ENCODE data around the gene EMP3.
"Not testable (repeated sequence)": the region's sequence is repeated elsewhere in the genome, so short reads cannot be mapped to it uniquely, and the experiment has no call there.

Gene EMP3, protein sequence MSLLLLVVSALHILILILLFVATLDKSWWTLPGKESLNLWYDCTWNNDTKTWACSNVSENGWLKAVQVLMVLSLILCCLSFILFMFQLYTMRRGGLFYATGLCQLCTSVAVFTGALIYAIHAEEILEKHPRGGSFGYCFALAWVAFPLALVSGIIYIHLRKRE

DNA sequence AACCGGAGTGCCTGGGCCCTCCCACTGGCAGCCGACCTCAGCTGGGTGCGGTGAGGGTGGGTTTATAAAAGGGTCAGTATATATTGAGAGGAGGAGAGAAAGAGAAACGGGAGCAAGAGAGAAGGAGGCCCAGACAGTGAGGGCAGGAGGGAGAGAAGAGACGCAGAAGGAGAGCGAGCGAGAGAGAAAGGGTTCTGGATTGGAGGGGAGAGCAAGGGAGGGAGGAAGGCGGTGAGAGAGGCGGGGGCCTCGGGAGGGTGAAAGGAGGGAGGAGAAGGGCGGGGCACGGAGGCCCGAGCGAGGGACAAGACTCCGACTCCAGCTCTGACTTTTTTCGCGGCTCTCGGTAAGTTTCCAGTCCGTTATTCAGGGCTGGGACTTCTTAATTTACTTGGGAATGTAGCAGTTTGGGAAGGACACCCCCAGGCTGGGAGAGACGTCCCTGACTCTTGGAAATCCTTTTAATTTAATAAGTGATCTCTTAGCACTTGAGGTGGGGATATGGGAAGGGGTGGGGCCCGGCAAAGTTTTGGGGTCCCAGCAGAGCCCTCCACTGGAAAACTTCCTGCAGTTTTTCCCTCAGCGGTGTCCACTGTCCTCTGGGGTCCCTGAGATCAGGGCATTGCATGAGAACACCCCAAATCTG, at the start of gene EMP3:
EMP3 (plus strand) TSS at position 288 of the 646 bp plus-strand sequence. CDS start 1,293 bp downstream, outside the sequence.
- no peak for DNase-seq (ENCODE audit: low spot score)

DNA sequence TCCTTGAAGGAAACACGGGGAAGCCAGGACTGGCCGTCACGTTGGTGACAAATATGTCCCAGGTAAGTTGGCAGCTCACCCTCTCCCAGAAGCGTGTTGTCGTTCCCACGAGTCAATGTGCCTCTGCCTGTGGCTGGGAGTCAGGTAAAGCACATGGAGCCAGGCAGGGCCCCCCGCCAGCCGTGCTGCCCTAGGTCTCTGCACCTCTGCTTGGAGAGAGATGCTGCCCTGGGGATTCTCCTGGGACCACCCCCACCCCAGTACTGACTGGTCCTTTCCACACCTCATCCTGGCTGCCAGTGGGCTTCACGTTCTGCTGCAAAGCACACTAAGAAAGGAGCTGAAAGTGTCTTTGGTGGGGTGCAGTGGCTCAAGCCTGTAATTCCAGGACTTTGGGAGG, 45.6 kb upstream of the EMP3 start:
- no peak for DNase-seq (ENCODE audit: low spot score)

DNA sequence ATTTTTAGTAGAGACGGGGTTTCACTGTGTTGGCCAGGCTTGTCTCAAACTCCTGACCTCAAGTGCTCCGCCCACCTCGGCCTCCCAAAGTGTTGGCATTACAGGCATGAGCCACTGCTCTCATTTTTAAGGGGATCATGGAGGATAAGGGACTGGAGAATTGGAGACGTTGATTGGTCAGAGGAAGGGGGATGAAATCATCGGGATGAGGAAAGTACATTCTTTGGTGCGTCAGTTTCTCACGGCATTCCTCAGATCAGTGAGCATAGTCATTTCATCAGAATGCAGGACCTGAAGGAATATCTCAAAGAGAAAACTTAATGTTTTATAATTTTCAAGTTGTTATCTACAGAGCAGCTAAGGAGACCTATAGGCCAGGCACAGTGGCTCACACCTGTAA, 41.4 kb upstream of the EMP3 start:
- no peak for DNase-seq (ENCODE audit: low spot score)

DNA sequence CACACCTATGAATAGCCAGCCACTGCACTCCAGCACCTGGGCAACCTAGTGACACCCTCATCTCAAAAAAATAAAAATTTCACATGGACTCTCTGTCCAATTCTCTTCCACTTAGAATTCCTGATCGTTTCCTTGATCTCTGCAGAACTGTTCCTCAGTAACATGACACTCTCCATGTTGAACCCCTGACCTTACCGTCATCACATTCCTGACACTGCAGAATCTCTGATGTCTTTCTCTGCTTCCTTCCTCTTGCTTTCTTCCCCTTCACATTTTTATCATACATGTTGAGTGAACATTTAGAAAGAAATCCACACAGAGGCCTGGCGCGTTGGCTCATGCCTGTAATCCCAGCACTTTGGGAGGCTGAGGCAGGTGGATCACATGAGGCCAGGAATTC, 40.5 kb upstream of the EMP3 start:
- DNase-seq (ENCODE audit: low spot score) = no peak

DNA sequence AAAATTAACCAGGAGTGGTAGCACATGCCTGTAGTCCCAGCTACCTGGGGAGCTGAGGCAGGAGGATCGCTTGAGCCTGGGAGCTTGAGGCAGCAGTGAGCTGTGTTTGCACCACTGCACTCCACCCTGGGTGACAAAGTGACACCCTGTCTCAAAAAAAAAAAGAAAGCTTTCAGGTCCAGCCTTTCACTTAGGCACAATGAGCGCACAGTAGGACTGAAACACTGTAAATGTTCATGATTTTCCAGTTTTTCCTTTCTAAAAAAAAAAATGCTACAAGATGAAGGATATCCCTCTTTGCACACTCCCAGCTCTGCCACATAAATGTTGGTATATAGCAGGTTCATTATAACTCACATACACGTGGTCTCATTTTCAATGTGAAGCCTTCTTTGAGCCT, 37.6 kb upstream of the EMP3 start:
- DNase-seq (ENCODE audit: low spot score) = no peak

DNA sequence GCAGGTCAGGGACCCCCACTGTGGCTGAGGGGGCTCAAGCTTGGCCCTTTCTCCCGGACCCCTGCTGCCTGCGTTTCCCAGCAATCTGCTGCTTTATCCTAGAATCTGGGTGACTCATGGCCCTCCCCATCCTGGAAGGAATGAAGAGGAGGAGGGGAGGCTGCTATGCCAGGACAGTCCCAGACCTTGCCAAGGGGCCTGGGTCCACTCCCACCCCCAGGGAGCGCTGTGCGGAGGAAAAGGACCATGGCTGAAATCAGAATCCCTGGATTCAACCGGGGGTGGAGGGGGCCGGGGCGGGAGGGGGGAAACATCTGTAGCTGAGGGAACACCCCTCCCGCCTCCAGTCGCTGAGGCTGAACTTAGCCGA, 35.0 kb upstream of the EMP3 start:
- no peak for DNase-seq (ENCODE audit: low spot score)

DNA sequence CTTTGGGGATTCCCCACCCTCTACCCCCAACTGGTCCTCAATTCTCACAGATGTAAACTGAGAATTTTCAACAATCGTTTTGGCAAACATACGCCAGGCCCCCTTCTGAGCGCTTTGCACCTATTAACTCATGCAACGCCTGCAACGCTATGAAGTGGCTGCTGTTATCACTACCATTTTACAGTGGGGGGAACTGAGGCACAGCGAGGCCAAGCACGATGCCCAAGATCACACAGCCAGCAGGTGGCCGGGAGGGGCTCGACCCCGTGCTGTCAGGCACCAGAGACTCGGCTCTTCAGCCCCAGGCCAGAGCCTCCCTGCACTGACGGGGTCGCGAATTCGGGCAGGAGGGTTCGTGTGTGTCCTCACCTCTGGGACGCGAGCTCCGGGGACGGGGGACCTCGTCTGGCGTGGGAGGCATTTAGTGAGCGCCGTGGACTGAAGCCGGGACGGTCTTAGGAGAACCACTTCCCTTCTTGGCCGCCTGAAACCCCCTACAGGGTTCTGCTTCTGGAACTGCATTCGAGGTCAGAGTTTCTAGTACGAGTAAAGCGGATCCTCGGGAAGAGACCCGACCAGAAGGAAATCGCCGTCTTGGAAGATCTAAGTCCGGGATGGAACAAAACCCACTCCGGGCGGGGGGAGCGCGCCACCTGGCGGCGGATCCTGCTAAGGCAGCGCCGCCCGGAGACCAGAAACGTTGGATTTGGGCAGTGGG, 34.4 kb upstream of the EMP3 start:
- peak; percentile 57 for DNase-seq (ENCODE audit: low spot score)

DNA sequence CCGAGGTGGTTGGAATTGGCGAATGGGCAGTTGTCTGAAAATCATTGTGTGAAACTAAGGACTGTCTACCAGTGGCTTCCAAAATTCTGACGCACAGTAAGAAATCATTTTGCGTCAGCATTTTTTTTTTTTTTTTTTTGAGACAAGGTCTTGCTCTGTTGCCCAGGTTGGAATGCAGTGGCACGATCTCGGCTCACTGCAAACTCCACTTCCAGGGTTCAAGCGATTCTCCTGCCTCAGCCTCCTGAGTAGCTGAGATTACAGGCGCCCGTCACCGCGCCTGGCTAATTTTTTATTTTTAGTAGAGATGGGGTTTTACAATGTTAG, 33.9 kb upstream of the EMP3 start:
- not testable (repeated sequence) for DNase-seq (ENCODE audit: low spot score)

DNA sequence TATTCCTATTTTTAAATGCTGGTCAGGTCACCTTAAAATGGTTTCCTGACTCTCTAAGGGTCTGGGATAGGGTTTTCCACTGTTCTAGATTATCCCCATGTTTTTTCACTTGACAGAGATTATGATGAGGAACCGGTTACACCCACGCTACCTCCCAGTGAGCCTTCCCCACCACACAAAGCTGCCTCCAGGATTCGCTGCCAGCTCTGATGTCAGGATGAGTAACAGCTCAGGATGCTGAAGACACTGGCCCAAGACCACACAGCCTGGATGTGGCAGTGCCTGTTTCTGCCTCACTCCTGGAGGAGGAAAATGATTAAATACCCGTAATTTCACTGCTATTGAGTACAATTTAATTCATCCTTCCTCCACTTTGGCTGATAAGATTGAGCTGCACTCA, 32.6 kb upstream of the EMP3 start:
- no peak for DNase-seq (ENCODE audit: low spot score)

DNA sequence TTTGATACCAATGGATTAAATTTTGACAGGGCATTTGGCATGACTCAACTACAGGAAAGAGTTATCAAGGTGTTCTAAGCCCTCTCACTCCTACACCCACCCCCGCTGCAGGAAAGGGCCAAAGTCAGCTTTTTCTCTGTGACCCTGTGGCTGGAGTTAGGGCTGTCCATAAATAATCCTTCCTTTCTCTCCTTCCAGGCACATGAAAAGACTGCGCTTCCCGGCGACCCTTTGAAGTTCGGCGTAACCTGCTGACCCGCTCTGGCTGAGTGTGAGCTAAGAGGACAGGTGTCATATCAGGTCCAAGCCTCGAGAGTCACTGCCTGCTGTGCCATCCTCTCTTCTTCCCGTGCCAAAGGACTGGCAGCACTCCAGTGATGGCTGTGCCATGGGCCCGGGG, 29.9 kb upstream of the EMP3 start:
- DNase-seq (ENCODE audit: low spot score) = no peak

DNA sequence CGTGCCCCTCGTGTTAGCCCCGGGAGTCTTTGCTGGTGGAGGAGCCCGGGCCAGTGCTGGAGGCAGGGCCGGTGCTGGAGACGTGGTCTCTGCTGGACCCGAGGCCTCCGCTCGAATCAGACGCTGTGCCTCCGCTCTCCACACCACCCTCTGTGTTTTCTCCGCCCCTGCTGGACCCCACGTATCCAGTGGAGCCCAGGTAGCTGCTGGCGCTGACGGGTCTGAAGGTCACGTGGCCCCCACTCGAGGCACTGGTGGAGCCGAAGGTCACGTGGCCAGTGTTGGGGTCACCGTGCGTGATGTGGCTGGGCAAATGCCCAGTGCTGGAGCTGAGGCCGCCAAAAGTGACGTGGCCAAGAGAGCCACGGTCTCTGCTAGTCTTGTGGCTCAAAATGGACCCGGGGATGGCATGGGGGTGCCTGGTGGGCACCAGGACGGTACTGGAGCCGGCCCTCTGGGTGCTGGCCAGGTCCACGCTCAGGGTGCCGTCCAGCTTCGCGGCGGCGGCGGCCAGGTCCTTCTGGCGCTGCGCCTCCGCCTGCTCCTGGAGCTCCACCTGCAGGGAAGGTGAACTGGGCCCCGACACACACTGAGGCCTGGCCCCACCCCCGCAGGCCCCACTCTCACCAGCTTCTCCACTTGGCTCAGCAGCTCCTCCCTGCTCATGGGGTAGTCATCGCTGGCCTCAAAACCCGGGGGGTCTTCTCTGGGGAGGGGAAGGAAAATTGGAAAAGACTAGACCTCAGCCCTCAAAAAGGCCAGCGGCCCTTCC, 28.2 kb upstream of the EMP3 start:
- no peak for DNase-seq (ENCODE audit: low spot score)

DNA sequence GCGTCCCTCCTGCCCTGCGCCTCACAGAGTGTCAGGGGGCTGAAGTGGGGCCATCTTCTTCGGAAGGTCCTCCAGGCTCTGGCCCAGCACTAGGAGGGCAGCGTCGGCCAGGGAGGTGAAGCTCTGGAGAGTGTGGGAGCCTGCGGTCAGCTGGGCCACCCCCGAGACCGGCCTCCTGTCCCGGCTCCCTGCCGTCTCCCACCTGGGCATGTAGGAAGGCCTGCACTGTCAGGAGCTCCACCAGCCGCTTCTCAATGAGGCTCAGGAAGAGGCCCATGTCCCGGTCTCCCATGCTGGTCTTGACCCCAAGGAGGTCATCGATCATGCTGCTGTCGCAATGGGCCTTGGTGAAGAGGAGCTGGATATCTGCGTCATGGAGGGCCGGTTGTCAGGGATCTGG, 27.4 kb upstream of the EMP3 start:
- no peak for DNase-seq (ENCODE audit: low spot score)

DNA sequence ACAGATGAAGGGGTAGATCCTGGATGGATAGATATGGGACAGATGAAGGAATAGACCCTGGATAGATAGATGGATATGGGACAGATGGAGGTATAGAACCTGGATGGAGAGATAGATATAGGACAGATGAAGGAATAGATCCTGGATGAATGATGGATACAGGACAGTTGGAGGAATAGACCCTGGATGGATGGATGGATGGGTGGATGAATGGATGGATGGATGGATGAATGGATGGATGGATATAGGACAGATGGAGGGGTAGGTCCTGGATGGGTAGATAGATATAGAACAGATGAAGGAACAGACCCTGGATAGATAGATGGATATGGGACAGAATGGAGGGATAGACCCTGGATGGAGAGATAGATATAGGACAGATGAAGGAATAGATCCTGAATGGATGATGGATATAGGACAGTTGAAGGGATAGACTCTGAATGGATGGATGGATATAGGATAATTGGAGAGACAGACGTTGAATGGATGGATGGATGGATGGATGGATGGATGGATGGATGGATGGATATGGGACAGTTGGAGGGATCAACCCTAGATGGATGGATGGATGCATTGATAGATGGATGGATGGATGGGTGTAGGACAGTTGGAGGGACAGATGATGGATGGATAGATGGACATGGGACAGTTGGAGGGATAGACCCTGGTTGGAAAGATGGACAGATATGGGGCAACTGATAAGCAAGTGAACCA, 23.3 kb upstream of the EMP3 start:
- no peak for DNase-seq (ENCODE audit: low spot score)

DNA sequence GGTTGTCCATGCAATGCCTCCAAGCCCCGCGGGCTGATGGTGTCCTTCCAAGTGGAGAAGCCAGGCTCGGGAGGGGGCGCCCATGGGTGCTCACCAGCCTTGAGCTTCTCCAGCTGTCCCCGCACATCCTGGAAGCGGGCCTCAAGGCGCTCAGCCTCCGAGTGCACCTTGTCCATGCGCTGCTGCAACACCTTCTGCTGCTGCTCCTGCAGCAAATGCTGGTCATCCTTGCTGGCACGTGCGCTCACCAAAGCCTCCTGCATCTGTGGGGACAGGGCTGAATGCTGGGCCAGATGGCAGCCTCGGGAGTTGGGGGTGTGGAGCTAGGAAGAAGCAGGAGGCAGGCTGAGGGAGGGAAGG, 22.8 kb upstream of the EMP3 start:
- no peak for DNase-seq (ENCODE audit: low spot score)

DNA sequence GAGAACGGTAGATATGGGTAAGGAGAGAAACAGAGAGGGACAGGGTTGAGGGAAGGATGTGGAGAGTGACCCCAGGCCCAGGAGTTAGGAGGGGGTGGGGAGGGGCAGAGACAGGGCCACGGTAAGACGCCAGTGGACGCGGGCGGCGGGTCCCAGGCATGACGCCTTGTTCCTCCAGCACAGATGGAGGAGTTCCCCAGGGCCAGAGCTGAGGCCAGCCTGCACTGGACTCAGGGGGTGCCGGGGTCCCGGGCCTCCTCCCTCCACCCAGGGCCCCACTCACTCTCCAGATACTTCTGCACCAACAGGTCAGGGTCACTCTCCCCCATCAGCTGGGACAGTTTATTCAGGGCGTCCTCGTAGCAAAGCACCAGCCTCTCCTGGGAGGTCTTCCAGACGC, 22.0 kb upstream of the EMP3 start:
- no peak for DNase-seq (ENCODE audit: low spot score)

DNA sequence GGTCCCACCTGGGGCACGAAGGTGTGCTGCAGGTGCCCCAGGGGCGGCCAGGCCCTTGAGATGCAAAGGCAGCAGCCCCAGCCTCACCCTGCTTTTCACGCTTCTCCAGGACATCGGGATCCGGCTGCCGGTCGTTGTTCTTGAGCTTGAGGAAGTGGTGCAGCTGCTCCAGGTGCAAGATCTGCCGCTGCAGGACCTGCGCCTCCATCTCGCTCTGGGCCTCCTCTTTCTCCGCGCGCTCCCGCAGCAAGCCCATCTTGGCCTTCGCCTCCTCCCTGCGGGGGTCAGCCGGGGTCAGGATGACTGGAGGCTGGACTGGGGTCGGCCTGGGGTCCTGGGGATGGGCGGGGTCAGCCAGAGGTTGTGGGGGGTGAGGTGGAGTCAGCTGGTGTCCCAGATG, 21.5 kb upstream of the EMP3 start:
- no peak for DNase-seq (ENCODE audit: low spot score)

DNA sequence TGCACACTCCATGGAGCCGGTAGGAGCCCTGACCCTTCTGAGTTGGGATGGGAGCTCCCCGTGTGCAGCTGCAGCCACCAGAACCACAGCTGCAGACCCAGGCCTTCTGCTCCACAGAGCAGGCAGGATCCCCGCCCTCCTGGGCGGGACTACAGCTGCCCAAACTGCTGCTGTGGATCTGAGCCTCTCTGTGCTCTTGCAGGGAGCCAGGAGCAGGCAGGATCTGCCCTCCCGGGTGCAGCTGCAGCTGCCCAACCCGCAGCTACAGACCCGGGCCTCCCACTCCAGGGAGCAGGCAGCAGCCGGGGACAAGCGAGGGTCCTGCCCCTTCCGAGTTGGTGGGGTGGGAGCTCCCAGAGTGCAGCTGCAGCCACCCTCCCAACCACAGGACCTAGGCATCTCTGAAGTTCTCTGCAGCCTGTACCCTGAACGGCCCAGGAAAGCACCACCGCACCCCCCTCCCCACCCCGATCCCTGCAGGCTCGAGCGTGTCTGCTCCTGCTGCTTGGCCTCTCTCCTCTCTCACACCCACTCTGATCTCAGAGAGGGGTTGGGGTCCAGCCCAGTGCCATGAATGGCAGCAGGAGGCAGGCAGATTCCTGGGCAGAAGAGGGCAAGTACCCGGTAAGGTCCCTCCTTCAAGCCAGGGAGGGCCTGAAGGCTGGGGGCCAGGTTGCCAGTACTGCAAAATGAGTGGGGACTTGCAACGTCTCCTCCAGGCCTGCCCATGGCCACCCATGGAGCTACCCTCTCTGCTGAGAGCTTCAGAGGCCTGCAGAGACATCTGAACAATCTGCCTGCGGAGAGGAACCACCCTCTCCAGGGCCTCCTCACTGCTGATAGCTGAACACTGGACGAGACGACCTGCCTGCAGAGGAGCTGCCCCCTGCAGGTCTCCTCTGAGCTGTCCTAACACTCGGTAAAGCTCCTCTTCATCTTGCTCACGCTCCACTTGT, 16.4 kb upstream of the EMP3 start:
- peak; percentile 45 for DNase-seq (ENCODE audit: low spot score)

DNA sequence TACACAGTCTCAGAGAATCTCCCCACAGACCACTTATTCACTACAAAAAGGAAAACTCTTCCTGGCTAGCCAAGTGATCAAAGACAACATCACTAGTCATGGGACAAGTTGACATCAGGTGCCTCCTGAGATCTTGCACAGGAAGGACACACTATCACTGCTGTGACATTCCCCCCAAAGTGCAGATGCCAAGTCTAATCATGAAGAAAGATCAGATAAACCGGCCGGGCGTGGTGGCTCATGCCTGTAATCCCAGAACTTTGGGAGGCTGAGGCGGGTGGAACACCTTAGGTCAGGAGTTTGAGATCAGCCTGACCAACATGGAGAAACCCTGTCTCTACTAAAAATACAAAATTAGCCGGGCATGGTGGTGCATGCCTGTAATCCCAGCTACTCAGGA, 15.6 kb upstream of the EMP3 start:
- DNase-seq (ENCODE audit: low spot score) = not testable (repeated sequence)

DNA sequence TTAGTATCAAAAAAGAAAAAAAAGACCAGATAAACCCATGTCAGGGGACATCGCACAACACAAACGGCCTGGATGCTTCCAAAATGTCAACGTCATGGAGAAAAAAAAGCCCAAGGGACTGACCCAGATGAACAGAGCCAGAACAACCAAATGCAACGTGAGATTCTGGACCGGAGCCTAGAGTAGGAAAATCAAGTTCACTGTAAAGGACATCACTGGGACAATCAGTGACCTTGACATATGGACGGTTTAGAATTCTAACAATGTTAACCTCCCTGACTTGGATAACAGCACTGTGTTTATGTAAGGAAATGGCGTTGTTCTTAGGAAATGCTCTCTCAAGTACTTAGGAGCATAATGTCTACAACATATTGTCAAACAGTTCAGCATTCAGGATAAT, 15.1 kb upstream of the EMP3 start:
- no peak for DNase-seq (ENCODE audit: low spot score)

DNA sequence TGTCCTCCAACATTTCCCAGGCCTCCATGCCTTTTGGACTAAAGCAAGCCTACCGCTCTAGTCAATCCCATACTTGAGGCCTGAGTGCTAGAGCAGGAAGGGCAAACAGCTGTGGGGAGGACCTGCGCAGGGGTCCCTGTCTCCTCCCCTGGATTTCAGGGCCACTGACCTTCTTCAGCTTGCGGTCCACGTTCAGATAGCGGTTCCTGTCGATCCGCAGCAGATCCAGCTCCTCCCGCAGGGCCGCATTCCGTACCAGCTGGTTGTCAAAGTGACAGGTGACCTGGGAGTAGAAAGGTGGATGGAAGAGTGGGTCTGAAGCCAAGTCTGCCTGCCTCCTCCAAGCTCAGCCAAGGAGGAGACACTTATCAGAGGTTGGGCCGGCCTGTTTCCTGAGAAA, 14.0 kb upstream of the EMP3 start:
- DNase-seq (ENCODE audit: low spot score) = no peak

DNA sequence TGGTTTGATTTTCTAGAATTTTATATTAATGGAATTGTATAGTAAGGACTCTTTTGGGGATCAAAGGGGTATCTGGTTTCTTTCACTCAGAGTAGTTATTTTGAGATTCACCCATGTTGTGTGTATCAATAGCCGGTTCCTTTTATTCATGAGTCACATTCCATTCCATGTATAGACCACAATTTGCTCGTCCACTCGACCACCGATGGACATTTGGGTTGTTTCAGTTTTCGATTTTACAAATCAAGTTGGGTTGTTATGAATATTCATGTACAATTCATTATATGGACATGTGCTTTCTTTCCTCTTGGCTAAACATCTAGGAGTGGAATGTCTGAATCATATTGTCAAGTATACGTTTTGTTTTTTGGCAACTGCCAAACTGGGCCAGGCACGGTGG, 9.6 kb upstream of the EMP3 start:
- DNase-seq (ENCODE audit: low spot score) = no peak

DNA sequence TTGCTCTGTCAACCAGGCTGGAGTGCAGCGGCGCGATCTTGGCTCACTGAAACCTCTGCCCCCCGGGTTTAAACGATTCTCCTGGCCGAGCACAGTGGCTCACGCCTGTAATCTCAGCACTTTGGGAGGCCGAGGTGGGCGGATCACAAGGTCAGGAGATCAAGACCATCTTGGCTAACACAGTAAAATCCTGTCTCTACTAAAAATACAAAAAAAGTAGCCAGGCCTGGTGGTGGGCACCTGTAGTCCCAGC, 7.7 kb upstream of the EMP3 start:
- not testable (repeated sequence) for DNase-seq (ENCODE audit: low spot score)

All from globus pallidus (tissue), 1 donor.